ENCODE data around the gene RGS14.

The RGS14 gene

GRCh38 chr5:177392765-177393164 is 35.0 kb downstream of the RGS14 start:
- DNase-seq (ENCODE audit: low read depth in 2 of 2), result no peak
- TF ChIP-seq CTCF (IDR thresholded peaks at IDR 0.05; ENCODE audit: low read depth, low read length), result no peak
- H3K4me3 ChIP-seq (replicated peaks in 1 of 2; ENCODE audit: low read depth in 2 of 2, low read length in 2 of 2), result no peak overlapping the region

DNA sequence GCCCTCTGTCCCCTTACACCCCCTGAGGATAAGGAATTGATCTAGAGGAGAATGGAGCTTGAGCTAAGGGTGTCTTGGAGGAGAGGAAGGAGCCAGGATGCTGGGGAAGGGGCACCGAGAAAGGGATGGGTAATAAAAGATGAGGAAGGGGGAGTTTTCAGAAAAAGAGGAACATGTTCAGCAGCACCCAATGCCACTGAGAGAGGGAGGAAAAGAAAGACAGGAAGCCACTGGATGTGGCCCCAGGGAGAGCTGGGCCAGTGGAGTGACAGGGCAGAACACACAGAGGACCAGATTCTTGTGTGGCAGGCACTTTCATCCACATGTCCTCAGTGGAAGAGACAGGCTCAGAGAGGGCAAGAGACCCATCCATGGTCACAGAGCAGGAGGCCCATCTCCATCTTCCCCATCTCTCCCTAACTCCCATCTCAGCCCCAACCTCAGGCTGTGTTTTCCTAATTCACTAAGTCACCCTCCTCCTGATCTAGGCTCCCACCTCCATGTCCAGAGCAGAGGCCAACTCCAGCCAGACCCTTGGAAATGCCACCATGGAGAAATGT is 35.6 kb downstream of the RGS14 start:
- TF ChIP-seq CTCF (IDR thresholded peaks at IDR 0.05; ENCODE audit: low read depth, low read length), result no peak
- H3K4me3 ChIP-seq (replicated peaks in 1 of 2; ENCODE audit: low read depth in 2 of 2, low read length in 2 of 2), result no peak overlapping the region
- DNase-seq (ENCODE audit: low read depth in 2 of 2), result no peak

- DNase-seq (ENCODE audit: low read depth in 2 of 2), result no peak
- no peak for TF ChIP-seq CTCF (IDR thresholded peaks at IDR 0.05; ENCODE audit: low read depth, low read length)
- no peak overlapping the region for H3K4me3 ChIP-seq (replicated peaks in 1 of 2; ENCODE audit: low read depth in 2 of 2, low read length in 2 of 2)
Measured at GRCh38 chr5:177393990-177394389, 36.3 kb downstream of the RGS14 start.

GRCh38 chr5:177396078-177396477 is 38.4 kb downstream of the RGS14 start:
- TF ChIP-seq CTCF (IDR thresholded peaks at IDR 0.05; ENCODE audit: low read depth, low read length), result no peak
- DNase-seq (ENCODE audit: low read depth in 2 of 2), result no peak
- H3K4me3 ChIP-seq (replicated peaks in 1 of 2; ENCODE audit: low read depth in 2 of 2, low read length in 2 of 2), result no peak overlapping the region

DNA sequence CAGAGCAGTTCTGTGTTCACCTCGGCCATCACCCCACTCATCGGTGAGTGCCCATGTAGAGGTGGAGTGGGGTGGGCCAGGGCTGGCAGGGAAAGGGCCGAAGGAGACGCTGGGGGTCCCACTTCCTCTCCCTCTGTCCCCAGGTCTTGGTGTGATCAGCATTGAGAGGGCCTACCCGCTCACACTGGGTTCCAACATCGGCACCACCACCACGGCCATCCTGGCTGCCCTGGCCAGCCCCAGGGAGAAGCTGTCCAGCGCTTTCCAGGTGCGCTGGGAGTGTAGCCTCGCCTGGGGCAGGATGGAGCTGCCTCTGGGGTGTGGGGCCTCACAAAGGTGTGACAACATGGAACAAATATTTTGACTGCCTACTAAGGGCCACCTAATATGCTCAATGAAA is 39.1 kb downstream of the RGS14 start:
- H3K4me3 ChIP-seq (replicated peaks in 1 of 2; ENCODE audit: low read depth in 2 of 2, low read length in 2 of 2), result no peak overlapping the region
- DNase-seq (ENCODE audit: low read depth in 2 of 2), result no peak
- no peak for TF ChIP-seq CTCF (IDR thresholded peaks at IDR 0.05; ENCODE audit: low read depth, low read length)

DNA sequence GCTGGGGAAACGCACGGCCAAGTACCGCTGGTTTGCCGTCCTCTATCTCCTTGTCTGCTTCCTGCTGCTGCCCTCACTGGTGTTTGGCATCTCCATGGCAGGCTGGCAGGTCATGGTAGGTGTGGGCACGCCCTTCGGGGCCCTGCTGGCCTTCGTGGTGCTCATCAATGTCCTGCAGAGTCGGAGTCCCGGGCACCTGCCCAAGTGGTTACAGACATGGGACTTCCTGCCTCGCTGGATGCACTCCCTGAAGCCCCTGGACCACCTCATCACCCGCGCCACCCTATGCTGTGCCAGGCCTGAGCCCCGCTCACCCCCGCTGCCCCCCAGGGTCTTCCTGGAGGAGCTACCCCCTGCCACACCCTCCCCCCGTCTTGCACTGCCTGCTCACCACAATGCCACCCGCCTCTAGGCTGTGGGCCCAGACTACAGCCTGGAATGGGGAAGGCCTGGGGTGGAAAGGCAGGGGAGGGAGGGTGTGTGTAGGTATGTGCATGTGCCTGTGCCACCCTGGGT is 40.2 kb downstream of the RGS14 start:
- H3K4me3 ChIP-seq (replicated peaks in 1 of 2; ENCODE audit: low read depth in 2 of 2, low read length in 2 of 2), result no peak overlapping the region
- TF ChIP-seq CTCF (IDR thresholded peaks at IDR 0.05; ENCODE audit: low read depth, low read length), result no peak
- no peak for DNase-seq (ENCODE audit: low read depth in 2 of 2)

All from cardiac fibroblast (primary cell).